ENCODE data around the gene MITF. TPM values are rescaled to one million over a fixed set of nuclear protein-coding genes. Genes with fewer than 3 reads are reported as not detected.
"Not testable (repeated sequence)": the region's sequence is repeated elsewhere in the genome, so short reads cannot be mapped to it uniquely, and the experiment has no call there.

MITF gene
- total RNA-seq, 3 donors from 2014 or later, result 3.2 to 56.1 (median 5.5) TPM

- Histone ChIP-seq H3K9me3 (no peaks in the 10 kb centered on the region), H3K4me3 (no peak overlapping the region), H3K36me3 (ENCODE audit: low read depth) (no peaks in the 10 kb centered on the region), H3K4me1 (ENCODE audit: low read depth) (no peaks in the 10 kb centered on the region)
- TF ChIP-seq CTCF (IDR thresholded peaks at IDR 0.05), result no peak
- DNase-seq (no peak), ATAC-seq (no peak)
- intact Hi-C loops (cut with DNase I, micrococcal nuclease), result no loop called here
These were observed 162.5 kb downstream of the MITF start for GRCh38 chr3:69901802-69902201.

GRCh38 chr3:69902386-69902785 lies 163.1 kb downstream of the MITF start:
- Histone ChIP-seq H3K36me3 (ENCODE audit: low read depth) (no peaks in the 10 kb centered on the region), H3K4me1 (ENCODE audit: low read depth) (no peaks in the 10 kb centered on the region), H3K9me3 (no peaks in the 10 kb centered on the region), H3K4me3 (no peak overlapping the region)
- intact Hi-C loops (cut with DNase I, micrococcal nuclease), result no loop called here
- ATAC-seq, result no peak
- TF ChIP-seq CTCF (IDR thresholded peaks at IDR 0.05), result no peak
- no peak for DNase-seq

GRCh38 chr3:69906351-69906966 lies 167.2 kb downstream of the MITF start:
- Histone ChIP-seq H3K36me3 (ENCODE audit: low read depth) (no peaks in the 10 kb centered on the region), H3K9me3 (no peaks in the 10 kb centered on the region), H3K4me3 (no peak overlapping the region), H3K4me1 (ENCODE audit: low read depth) (no peaks in the 10 kb centered on the region)
- intact Hi-C loops (cut with DNase I, micrococcal nuclease), result no loop called here
- ATAC-seq, result no peak
- no peak for TF ChIP-seq CTCF (IDR thresholded peaks at IDR 0.05)
- DNase-seq, result no peak

GRCh38 chr3:69907554-69907953 lies 168.3 kb downstream of the MITF start:
- ATAC-seq, result no peak
- intact Hi-C loops (cut with DNase I, micrococcal nuclease), result no loop called here
- DNase-seq, result no peak
- no peaks in the 10 kb centered on the region for H3K36me3 ChIP-seq (ENCODE audit: low read depth)
- no peaks in the 10 kb centered on the region for H3K4me1 ChIP-seq (ENCODE audit: low read depth)
- TF ChIP-seq CTCF (IDR thresholded peaks at IDR 0.05), result no peak
- H3K4me3 ChIP-seq, result no peak overlapping the region
- H3K9me3 ChIP-seq, result no peaks in the 10 kb centered on the region

- ATAC-seq; intact Hi-C loops (cut with DNase I, micrococcal nuclease); H3K9me3 ChIP-seq; H3K36me3 ChIP-seq (ENCODE audit: low read depth); H3K4me3 ChIP-seq; DNase-seq; H3K4me1 ChIP-seq (ENCODE audit: low read depth): not testable (repeated sequence)
These were observed 170.6 kb downstream of the MITF start for GRCh38 chr3:69909859-69910258.

GRCh38 chr3:69913422-69913821 lies 174.2 kb downstream of the MITF start:
- ATAC-seq (no peak), DNase-seq (no peak)
- no peaks in the 10 kb centered on the region for H3K36me3 ChIP-seq (ENCODE audit: low read depth)
- no peak for TF ChIP-seq CTCF (IDR thresholded peaks at IDR 0.05)
- H3K9me3 ChIP-seq, result peaks cover 5% of the 10 kb centered on the region
- H3K4me3 ChIP-seq, result no peak overlapping the region
- no peaks in the 10 kb centered on the region for H3K4me1 ChIP-seq (ENCODE audit: low read depth)
- intact Hi-C loops (cut with DNase I, micrococcal nuclease), result no loop called here
